ENCODE measurements around the gene C2CD4C. TPM values are rescaled to one million over a fixed set of nuclear protein-coding genes. Genes with fewer than 3 reads are reported as not detected.

The C2CD4C gene
- total and polyA plus RNA-seq, 12 donors: 0.17 to 3.2 (median 1.2) TPM; not detected in 1

DNA sequence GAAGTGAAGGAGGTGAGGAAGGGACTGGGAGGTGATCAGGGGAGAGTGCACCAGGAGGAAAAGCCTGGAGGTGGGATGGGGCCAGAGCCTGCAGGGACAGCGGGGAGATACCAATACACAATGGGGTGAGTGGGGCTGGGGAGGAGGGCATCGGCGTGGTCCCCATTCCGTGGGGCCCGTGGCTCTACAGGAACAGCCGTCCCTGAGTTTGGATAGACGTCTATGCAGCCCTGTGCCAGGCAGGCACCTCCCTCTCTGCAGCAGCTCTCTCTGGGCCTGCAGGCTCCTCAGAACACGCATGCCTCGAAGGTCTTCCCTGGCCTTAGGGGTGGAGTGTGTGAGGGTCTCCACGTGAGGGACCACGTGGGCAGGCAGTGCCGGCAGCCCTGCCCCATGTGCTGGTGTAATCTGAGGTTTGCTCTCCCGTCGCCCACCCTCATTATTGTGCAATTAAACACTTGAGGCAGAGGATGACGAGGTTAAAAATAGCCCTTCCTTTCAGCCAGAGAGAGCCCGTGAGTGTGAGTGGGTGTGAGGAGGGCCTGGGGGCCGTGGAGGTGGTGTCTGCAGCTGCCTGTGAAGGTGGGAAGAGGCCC lies 16.5 kb downstream of the C2CD4C start:
- no peak overlapping the region for H3K27ac ChIP-seq
- intact Hi-C loops (cut with DNase I): no loop called here
- 61 to 65% (median 63%) methylated on average over 10 to 17 of the region's 17 CpGs for WGBS, 4 donors

GRCh38 chr19:391726-392374 lies 17.1 kb downstream of the C2CD4C start:
- Histone ChIP-seq H3K9me3 (replicated peaks in 1 of 3) (no peaks in the 10 kb centered on the region), H3K27ac (no peak overlapping the region), H3K27me3 (no peaks in the 10 kb centered on the region), H3K4me1 (replicated peaks in 1 of 2) (no peaks in the 10 kb centered on the region), H3K4me3 (no peak overlapping the region), H3K36me3 (replicated peaks in 1 of 2) (no peaks in the 10 kb centered on the region)
- intact Hi-C loops (cut with DNase I): no loop called here
- DNase-seq: no peak
- WGBS, 4 donors: 77 to 83% (median 83%) methylated on average over 12 to 30 of the region's 30 CpGs
- TF ChIP-seq, protein P1, sequence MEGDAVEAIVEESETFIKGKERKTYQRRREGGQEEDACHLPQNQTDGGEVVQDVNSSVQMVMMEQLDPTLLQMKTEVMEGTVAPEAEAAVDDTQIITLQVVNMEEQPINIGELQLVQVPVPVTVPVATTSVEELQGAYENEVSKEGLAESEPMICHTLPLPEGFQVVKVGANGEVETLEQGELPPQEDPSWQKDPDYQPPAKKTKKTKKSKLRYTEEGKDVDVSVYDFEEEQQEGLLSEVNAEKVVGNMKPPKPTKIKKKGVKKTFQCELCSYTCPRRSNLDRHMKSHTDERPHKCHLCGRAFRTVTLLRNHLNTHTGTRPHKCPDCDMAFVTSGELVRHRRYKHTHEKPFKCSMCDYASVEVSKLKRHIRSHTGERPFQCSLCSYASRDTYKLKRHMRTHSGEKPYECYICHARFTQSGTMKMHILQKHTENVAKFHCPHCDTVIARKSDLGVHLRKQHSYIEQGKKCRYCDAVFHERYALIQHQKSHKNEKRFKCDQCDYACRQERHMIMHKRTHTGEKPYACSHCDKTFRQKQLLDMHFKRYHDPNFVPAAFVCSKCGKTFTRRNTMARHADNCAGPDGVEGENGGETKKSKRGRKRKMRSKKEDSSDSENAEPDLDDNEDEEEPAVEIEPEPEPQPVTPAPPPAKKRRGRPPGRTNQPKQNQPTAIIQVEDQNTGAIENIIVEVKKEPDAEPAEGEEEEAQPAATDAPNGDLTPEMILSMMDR (IDR thresholded peaks at IDR 0.05): no peak
- no peak for TF ChIP-seq POLR2A (IDR thresholded peaks at IDR 0.05)

More for the DNA sequence above, 16.5 kb downstream of the C2CD4C start:
- Histone ChIP-seq H3K36me3 (replicated peaks in 1 of 2) (no peaks in the 10 kb centered on the region), H3K4me3 (no peak overlapping the region), H3K27me3 (no peaks in the 10 kb centered on the region), H3K9me3 (replicated peaks in 1 of 3) (no peaks in the 10 kb centered on the region), H3K4me1 (replicated peaks in 1 of 2) (no peaks in the 10 kb centered on the region)
- TF ChIP-seq, protein P1 (IDR thresholded peaks at IDR 0.05): no peak
- TF ChIP-seq POLR2A (IDR thresholded peaks at IDR 0.05): no peak
- DNase-seq: no peak

GRCh38 chr19:391207-391557 lies 17.8 kb downstream of the C2CD4C start:
- intact Hi-C loops (cut with DNase I): no loop called here
- DNase-seq: no peak
- no peak overlapping the region for H3K27ac ChIP-seq
- H3K4me3 ChIP-seq: no peak overlapping the region
- TF ChIP-seq, protein P1 (IDR thresholded peaks at IDR 0.05): no peak
- no peak for TF ChIP-seq POLR2A (IDR thresholded peaks at IDR 0.05)
- no peaks in the 10 kb centered on the region for H3K4me1 ChIP-seq (replicated peaks in 1 of 2)
- H3K9me3 ChIP-seq (replicated peaks in 1 of 3): no peaks in the 10 kb centered on the region
- H3K36me3 ChIP-seq (replicated peaks in 1 of 2): no peaks in the 10 kb centered on the region
- no peaks in the 10 kb centered on the region for H3K27me3 ChIP-seq
- WGBS, 4 donors: 59 to 85% (median 80%) methylated on average over 2 of the region's 2 CpGs

DNA sequence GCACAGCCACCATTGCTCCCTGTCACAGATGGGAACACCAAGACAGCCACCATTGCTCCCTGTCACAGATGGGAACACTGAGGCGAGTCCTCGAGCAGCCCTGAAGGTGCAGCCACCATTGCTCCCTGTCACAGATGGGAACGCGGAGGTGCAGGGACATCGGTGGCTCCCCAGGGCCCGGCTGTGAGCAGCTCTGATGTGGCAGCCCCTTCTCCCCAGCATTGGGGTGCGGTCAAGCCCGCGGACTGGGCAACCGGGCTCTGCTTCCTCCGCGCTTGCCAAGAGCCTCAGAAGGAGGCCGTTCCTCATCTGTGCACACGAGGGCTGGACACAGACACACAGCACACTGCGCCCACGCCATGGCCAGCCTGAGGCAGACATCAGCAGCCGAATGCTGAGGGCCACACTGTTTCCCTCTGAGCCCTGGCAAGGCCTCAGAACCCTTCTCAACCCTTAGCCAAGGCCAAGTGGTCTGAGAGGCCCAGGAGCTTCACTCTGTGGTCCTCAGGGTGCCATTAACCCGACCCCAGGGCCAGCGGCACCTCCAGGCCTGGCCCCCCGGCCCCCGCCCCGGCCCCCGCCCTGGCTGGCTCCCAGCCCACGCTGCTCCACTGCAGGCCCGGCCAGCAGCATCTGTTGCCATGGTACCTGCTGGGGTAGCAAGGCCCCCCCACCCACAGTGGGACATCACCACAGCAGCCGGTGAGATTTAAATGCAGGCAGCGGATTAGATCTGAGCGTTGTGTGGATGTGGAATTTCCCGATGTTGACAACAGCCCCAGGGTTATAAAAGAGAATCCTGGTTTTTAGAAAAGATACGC lies 18.4 kb downstream of the C2CD4C start:
- H3K4me1 ChIP-seq (replicated peaks in 1 of 2): no peaks in the 10 kb centered on the region
- TF ChIP-seq POLR2A (IDR thresholded peaks at IDR 0.05): no peak
- TF ChIP-seq, protein P1 (IDR thresholded peaks at IDR 0.05): no peak
- no peaks in the 10 kb centered on the region for H3K27me3 ChIP-seq
- intact Hi-C loops (cut with DNase I): no loop called here
- H3K36me3 ChIP-seq (replicated peaks in 1 of 2): no peaks in the 10 kb centered on the region
- no peak overlapping the region for H3K4me3 ChIP-seq
- H3K27ac ChIP-seq: no peak overlapping the region
- DNase-seq: no peak
- H3K9me3 ChIP-seq (replicated peaks in 1 of 3): no peaks in the 10 kb centered on the region
- WGBS, 4 donors: 72 to 81% (median 79%) methylated on average over 10 to 30 of the region's 30 CpGs

Data from adrenal gland (tissue), 12 donors.